OCI-LY1 (cell line): Measurements from ENCODE around the gene MAPK12.

Experiments used
- CTCF ChIP-seq: fragments of 200-600 bp; sonication (generic), shearing (Covaris generic); IDR thresholded peaks from 2 replicates; pipeline ENCODE4 v1.5.1; 2017; ENCODE audit warnings: mild to moderate bottlenecking, antibody characterized with exemption, low read length, moderate library complexity, mixed read lengths
- EZH2 ChIP-seq: fragments of 200-600 bp; sonication (generic), shearing (Covaris generic); IDR thresholded peaks from 2 replicates; pipeline ENCODE4 v1.8.0; 2017; ENCODE audit warnings: borderline replicate concordance, mixed run types, mild to moderate bottlenecking, antibody characterized with exemption, low read length, moderate library complexity, mixed read lengths

- TF ChIP-seq EZH2 (no peak), CTCF (no peak)
Measured at GRCh38 chr22:50216684-50217520, 44.6 kb downstream of the MAPK12 start.
